Endothelial cell of umbilical vein (primary cell): ENCODE results near the gene LAMA5.

Experiments
- EZH2 ChIP-seq: IDR thresholded peaks from 2 replicates; pipeline ENCODE4 v1.6.1; 2012; ENCODE audit warnings: borderline replicate concordance, low read depth, mild to moderate bottlenecking, moderate library complexity, low read length, inconsistent platforms; ENCODE audit not compliant: severe bottlenecking
- FOS ChIP-seq: IDR thresholded peaks from 2 replicates; pipeline ENCODE4 v1.6.1; 2011; ENCODE audit warnings: mild to moderate bottlenecking, low read length, moderate library complexity, borderline replicate concordance; ENCODE audit not compliant: insufficient read depth
- GATA2 ChIP-seq: IDR thresholded peaks from 2 replicates; pipeline ENCODE4 v1.7.0; 2011; ENCODE audit warnings: low read depth, mild to moderate bottlenecking, moderate library complexity, mixed read lengths, low read length; ENCODE audit not compliant: insufficient read length, insufficient read depth
- JUN ChIP-seq: IDR thresholded peaks from 2 replicates; pipeline ENCODE4 v1.6.1; 2011; ENCODE audit warnings: borderline replicate concordance, low read depth; ENCODE audit not compliant: insufficient read length, insufficient read depth
- MYC ChIP-seq: IDR thresholded peaks from one replicate; pipeline ENCODE4 v1.6.1; 2011; ENCODE audit warnings: mild to moderate bottlenecking, low read depth, low read length
- POLR2A ChIP-seq: IDR thresholded peaks from 2 replicates; pipeline ENCODE4 v1.6.1; 2012; ENCODE audit warnings: low read depth, mild to moderate bottlenecking, control low read depth, low read length
- POLR2AphosphoS5 ChIP-seq: IDR thresholded peaks from 2 replicates; pipeline ENCODE4 v1.6.1; 2012; ENCODE audit warnings: low read depth, mild to moderate bottlenecking, control low read depth, low read length, moderate library complexity; ENCODE audit not compliant: insufficient read depth
- TF ChIP-seq, protein P1 (sequence below), 2 donors: IDR thresholded peaks; 1 replicate in 1 of 2; 2 replicates in 1 of 2; pipeline ENCODE4 v1.5.1; 2011; ENCODE audit warnings: low read length in 2 of 2, mild to moderate bottlenecking in 2 of 2, moderate library complexity in 2 of 2, control low read depth in 1 of 2, inconsistent platforms in 1 of 2, low read depth in 1 of 2; ENCODE audit not compliant: insufficient read depth in 1 of 2; ENCODE audit errors: extremely low read depth in 1 of 2
- TF ChIP-seq, protein P2 (sequence below): IDR thresholded peaks from 2 replicates; pipeline ENCODE4 v1.6.1; 2011; ENCODE audit not compliant: insufficient read depth, insufficient read length

DNA sequence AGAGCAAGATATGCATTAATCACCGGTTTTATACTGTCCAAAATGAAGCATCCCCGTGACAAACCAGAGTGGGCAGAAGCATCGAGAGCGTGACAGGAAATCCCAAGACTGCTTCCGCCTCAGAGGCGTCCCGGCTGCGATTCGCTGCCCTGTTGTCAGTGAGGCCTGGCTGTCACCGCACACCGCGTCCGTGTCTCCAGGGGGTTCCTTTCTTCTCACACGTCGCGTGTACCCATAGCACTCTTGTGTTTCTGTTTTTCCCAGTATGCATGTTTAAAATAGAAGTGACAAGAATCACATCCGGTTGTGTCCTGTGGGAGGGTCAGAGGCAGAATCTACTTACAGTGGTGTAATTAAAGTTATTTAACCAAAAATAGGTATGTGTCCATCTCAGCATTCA is 72.6 kb downstream of the LAMA5 start:
- TF ChIP-seq, protein P1, sequence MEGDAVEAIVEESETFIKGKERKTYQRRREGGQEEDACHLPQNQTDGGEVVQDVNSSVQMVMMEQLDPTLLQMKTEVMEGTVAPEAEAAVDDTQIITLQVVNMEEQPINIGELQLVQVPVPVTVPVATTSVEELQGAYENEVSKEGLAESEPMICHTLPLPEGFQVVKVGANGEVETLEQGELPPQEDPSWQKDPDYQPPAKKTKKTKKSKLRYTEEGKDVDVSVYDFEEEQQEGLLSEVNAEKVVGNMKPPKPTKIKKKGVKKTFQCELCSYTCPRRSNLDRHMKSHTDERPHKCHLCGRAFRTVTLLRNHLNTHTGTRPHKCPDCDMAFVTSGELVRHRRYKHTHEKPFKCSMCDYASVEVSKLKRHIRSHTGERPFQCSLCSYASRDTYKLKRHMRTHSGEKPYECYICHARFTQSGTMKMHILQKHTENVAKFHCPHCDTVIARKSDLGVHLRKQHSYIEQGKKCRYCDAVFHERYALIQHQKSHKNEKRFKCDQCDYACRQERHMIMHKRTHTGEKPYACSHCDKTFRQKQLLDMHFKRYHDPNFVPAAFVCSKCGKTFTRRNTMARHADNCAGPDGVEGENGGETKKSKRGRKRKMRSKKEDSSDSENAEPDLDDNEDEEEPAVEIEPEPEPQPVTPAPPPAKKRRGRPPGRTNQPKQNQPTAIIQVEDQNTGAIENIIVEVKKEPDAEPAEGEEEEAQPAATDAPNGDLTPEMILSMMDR (IDR thresholded peaks at IDR 0.05; ENCODE audit: extremely low read depth in 1 of 2, insufficient read depth in 1 of 2, low read depth in 1 of 2, low read length in 2 of 2) = no peak
- no peak for TF ChIP-seq EZH2
- TF ChIP-seq POLR2AphosphoS5 = no peak
- no peak for TF ChIP-seq POLR2A
- TF ChIP-seq, protein P2, sequence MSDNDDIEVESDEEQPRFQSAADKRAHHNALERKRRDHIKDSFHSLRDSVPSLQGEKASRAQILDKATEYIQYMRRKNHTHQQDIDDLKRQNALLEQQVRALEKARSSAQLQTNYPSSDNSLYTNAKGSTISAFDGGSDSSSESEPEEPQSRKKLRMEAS = no peak
- TF ChIP-seq GATA2 = no peak
- no peak for TF ChIP-seq FOS
- no peak for TF ChIP-seq JUN
- TF ChIP-seq MYC = no peak
